Neural cell (in vitro differentiated cells): ENCODE results near the gene P2RY11. TPM values are rescaled to one million over a fixed set of nuclear protein-coding genes. Genes with fewer than 3 reads are reported as not detected.

Experiments used
- H2AFZ ChIP-seq: fragments of 200-600, 300-800 bp; sonication (generic), shearing (Covaris generic); 2 replicates; pipeline ENCODE4 v1.6.0; 2014; ENCODE audit warnings: low read depth, mild to moderate bottlenecking, antibody characterized with exemption, low read length, moderate library complexity
- H3F3A ChIP-seq: fragments of 200-600 bp; shearing (Covaris generic); 2 replicates; pipeline ENCODE4 v1.6.1; 2016; ENCODE audit warnings: mild to moderate bottlenecking, moderate library complexity, mixed read lengths, antibody characterized with exemption, low read length; ENCODE audit not compliant: insufficient read depth, poor library complexity, severe bottlenecking
- H3K27ac ChIP-seq: fragments of 200-600, 300-800 bp; sonication (generic), shearing (Covaris generic); 2 replicates; pipeline ENCODE4 v1.5.1; 2014; ENCODE audit warnings: mild to moderate bottlenecking, low read length, moderate library complexity
- H3K27me3 ChIP-seq: fragments of 300-800, 200-600 bp; sonication (generic), shearing (Covaris generic); 2 replicates; pipeline ENCODE4 v1.6.0; 2014; ENCODE audit warnings: mild to moderate bottlenecking, low read depth, low read length, moderate library complexity; ENCODE audit not compliant: insufficient read depth
- H3K36me3 ChIP-seq: fragments of 300-800, 200-600 bp; sonication (generic), shearing (Covaris generic); 2 replicates; pipeline ENCODE4 v1.5.1; 2014; ENCODE audit warnings: mild to moderate bottlenecking, antibody characterized with exemption, low read length, moderate library complexity; ENCODE audit not compliant: insufficient read depth
- H3K4me2 ChIP-seq: fragments of 300-800, 200-600 bp; sonication (generic), shearing (Covaris generic); 2 replicates; pipeline ENCODE4 v1.6.0; 2014; ENCODE audit warnings: mild to moderate bottlenecking, low read length
- H3K4me3 ChIP-seq: fragments of 300-800, 200-600 bp; sonication (generic), shearing (Covaris generic); 2 replicates; pipeline ENCODE4 v1.5.1; 2014; ENCODE audit warnings: mild to moderate bottlenecking, low read length, moderate library complexity
- H3K79me2 ChIP-seq: fragments of 200-600 bp; shearing (Covaris generic); replicated peaks from 2 replicates; pipeline ENCODE4 v1.6.0; 2014; ENCODE audit warnings: mild to moderate bottlenecking, low read length, moderate library complexity; ENCODE audit not compliant: insufficient read depth
- H3K9ac ChIP-seq: fragments of 300-800, 200-600 bp; sonication (generic), shearing (Covaris generic); 2 replicates; pipeline ENCODE4 v1.6.1; 2016; ENCODE audit warnings: mild to moderate bottlenecking, low read length, mixed read lengths
- H3K9me2 ChIP-seq: fragments of 200-600 bp; shearing (Covaris generic); 2 replicates; pipeline ENCODE4 v1.6.1; 2016; ENCODE audit warnings: mild to moderate bottlenecking, low read length, mixed read lengths; ENCODE audit not compliant: insufficient read depth
- H3K9me3 ChIP-seq: fragments of 200-600, 300-800 bp; sonication (generic), shearing (Covaris generic); 2 replicates; pipeline ENCODE4 v1.6.1; 2016; ENCODE audit warnings: mild to moderate bottlenecking, mixed run types, low read length, moderate library complexity, mixed read lengths
- H4K20me1 ChIP-seq: fragments of 200-600 bp; shearing (Covaris generic); 2 replicates; pipeline ENCODE4 v1.6.1; 2016; ENCODE audit warnings: mild to moderate bottlenecking, mixed run types; ENCODE audit not compliant: insufficient read depth
- CTCF ChIP-seq: fragments of 450-650 bp; IDR thresholded peaks from 2 replicates; pipeline ENCODE4 v1.5.1; 2014; ENCODE audit warnings: antibody characterized with exemption, mild to moderate bottlenecking, moderate library complexity; ENCODE audit not compliant: poor library complexity, severe bottlenecking
- EP300 ChIP-seq: fragments of 450-650 bp; conservative IDR thresholded peaks from 2 replicates; pipeline ENCODE4 v1.6.1; 2014; ENCODE audit warnings: antibody characterized with exemption, mild to moderate bottlenecking, moderate library complexity; ENCODE audit not compliant: poor library complexity, severe bottlenecking
- EZH2 ChIP-seq: fragments of 200-600, 300-800 bp; shearing (Covaris generic), sonication (generic); IDR thresholded peaks from 2 replicates; pipeline ENCODE4 v1.6.1; 2014; ENCODE audit warnings: antibody characterized with exemption, low read length, borderline replicate concordance, mild to moderate bottlenecking; ENCODE audit not compliant: insufficient read depth, poor library complexity, severe bottlenecking
- MXI1 ChIP-seq: fragments of 450-650 bp; conservative IDR thresholded peaks from 2 replicates; pipeline ENCODE4 v1.6.1; 2014; ENCODE audit warnings: antibody characterized with exemption, mild to moderate bottlenecking; ENCODE audit not compliant: poor library complexity, severe bottlenecking
- POLR2AphosphoS5 ChIP-seq: IDR thresholded peaks from 2 replicates; pipeline ENCODE4 v1.6.1; 2012
- RAD21 ChIP-seq: fragments of 450-650 bp; conservative IDR thresholded peaks from 2 replicates; pipeline ENCODE4 v1.6.1; 2014; ENCODE audit warnings: antibody characterized with exemption, mild to moderate bottlenecking, moderate library complexity
- REST ChIP-seq: IDR thresholded peaks from 2 replicates; pipeline ENCODE4 v1.6.1; 2012; ENCODE audit warnings: borderline replicate concordance
- SMC3 ChIP-seq: fragments of 450-650 bp; conservative IDR thresholded peaks from 2 replicates; pipeline ENCODE4 v1.6.1; 2014; ENCODE audit warnings: antibody characterized with exemption, mild to moderate bottlenecking, moderate library complexity; ENCODE audit not compliant: poor library complexity
- TAF1 ChIP-seq: IDR thresholded peaks from 2 replicates; pipeline ENCODE4 v1.6.1; 2012; ENCODE audit warnings: low read depth
- polyA plus RNA-seq: library from polyadenylated mRNA; depleted of rRNA; stranded (reverse); fragments of >200 nt; gene quantifications from 2 replicates; pipeline ENCODE4 v1.2.3, GENCODE V29; 2014

The P2RY11 gene
- polyA plus RNA-seq, 1 donor from 2014 or later: 5.4 TPM

DNA sequence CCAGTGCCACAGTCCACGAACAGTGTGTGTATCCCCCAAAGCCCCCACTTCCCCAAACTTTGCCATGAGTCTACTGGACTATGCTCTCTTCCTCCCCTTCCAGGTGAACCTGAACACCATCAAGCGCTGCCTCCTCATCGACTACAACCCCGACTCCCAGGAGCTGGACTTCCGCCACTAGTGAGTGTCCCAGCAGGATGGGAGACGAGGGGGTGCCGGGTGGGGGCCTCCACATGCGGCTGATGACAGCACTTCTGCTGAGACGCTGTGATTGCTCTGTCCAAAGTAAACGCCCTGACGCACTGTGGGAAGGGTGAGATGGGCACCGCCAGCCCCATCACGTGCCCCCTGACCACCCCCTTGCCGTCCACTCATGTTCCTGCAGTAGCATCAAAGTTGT is 2.0 kb upstream of the P2RY11 start:
- Histone ChIP-seq H2AFZ (no peak overlapping the region), H3K27ac (no peak overlapping the region), H3K9me3 (no peaks in the 10 kb centered on the region), H4K20me1 (no peaks in the 10 kb centered on the region), H3K9me2 (no peaks in the 10 kb centered on the region), H3K79me2 (peaks cover 12% of the 10 kb centered on the region), H3K36me3 (no peaks in the 10 kb centered on the region), H3K9ac (no peak overlapping the region), H3K4me2 (no peak overlapping the region), H3K27me3 (no peaks in the 10 kb centered on the region), H3K4me3 (no peak overlapping the region), H3F3A (no peaks in the 10 kb centered on the region)
- TF ChIP-seq EP300: no peak
- TF ChIP-seq CTCF: no peak
- TF ChIP-seq RAD21: no peak
- TF ChIP-seq EZH2: no peak
- no peak for TF ChIP-seq MXI1
- no peak for TF ChIP-seq POLR2AphosphoS5
- no peak for TF ChIP-seq TAF1
- TF ChIP-seq REST: no peak
- TF ChIP-seq SMC3: no peak

DNA sequence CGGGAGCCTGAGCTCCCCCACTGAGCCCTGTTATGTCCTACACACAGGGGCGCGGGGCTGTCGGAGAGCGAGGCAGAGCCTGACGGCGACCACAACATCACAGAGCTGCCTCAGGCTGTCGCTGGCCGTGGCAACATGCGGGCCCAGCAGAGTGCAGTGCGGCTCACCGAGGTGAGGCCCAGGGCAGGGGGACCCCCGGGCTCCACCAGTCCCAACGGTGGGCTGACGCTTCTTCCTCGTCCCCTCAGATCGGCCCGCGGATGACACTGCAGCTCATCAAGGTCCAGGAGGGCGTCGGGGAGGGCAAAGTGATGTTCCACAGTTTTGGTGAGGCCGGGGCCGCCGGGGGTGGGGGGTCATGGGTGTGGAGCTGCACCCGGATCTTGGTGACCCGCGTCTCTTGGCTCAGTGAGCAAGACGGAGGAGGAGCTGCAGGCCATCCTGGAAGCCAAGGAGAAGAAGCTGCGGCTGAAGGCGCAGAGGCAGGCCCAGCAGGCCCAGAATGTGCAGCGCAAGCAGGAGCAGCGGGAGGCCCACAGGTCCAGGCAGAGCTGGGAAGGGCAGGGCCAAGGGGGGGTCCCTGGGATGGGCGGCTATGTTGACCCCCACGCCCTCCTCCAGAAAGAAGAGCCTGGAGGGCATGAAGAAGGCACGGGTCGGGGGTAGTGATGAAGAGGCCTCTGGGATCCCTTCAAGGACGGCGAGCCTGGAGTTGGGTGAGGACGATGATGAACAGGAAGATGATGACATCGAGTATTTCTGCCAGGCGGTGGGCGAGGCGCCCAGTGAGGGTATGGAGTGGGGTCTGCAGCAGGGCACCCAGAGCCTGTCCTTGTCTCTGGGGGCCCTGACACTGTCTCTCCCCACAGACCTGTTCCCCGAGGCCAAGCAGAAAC is 1.2 kb upstream of the P2RY11 start:
- Histone ChIP-seq H3K27me3 (no peaks in the 10 kb centered on the region), H2AFZ (no peak overlapping the region), H3K4me3 (no peak overlapping the region), H4K20me1 (no peaks in the 10 kb centered on the region), H3K9me2 (no peaks in the 10 kb centered on the region), H3K27ac (no peak overlapping the region), H3F3A (no peaks in the 10 kb centered on the region), H3K36me3 (no peaks in the 10 kb centered on the region), H3K79me2 (peaks cover 12% of the 10 kb centered on the region), H3K9ac (no peak overlapping the region), H3K9me3 (no peaks in the 10 kb centered on the region), H3K4me2 (no peak overlapping the region)
- TF ChIP-seq TAF1: no peak
- TF ChIP-seq MXI1: no peak
- TF ChIP-seq RAD21: no peak
- TF ChIP-seq EP300: no peak
- TF ChIP-seq SMC3: no peak
- TF ChIP-seq CTCF: no peak
